HCT116 (cell line): ENCODE measurements around the gene TMEM135. TPM values are rescaled to one million over a fixed set of nuclear protein-coding genes. Genes with fewer than 3 reads are reported as not detected.

Source experiments
- ATAC-seq: fragments of 200-7000 bp; cut with Tn5 transposase; 2 replicates; pipeline ENCODE4 v1.9.1; 2020; ENCODE audit warnings: mild to moderate bottlenecking, moderate library complexity
- BruUV-seq: library from RNA; stranded (reverse); fragments of 400-500 nt; replicated peaks from 2 replicates; lab custom pipeline; 2021; lab: Mats Ljungman, UMichigan
- CTCF ChIA-PET: fragments of 300-600 bp; sonication (Branson Sonifier 250); formaldehyde crosslinking; loops from one replicate; lab custom pipeline; 2021; ENCODE audit warnings: antibody characterized with exemption; lab: Charles Lee
- POLR2A ChIA-PET: fragments of 300-600, 350-600 bp; sonication (Branson Sonifier 250); formaldehyde crosslinking; loops from one replicate; lab custom pipeline; 2021; ENCODE audit warnings: antibody characterized with exemption; lab: Charles Lee
- RAD21 ChIA-PET, 2 experiments: fragments of 300-600 bp; sonication (Branson Sonifier 250); formaldehyde crosslinking; loops; one replicate each; lab custom pipeline; 2023; ENCODE audit warnings: low total read pairs in 2 of 2; ENCODE audit not compliant: uncharacterized antibody in 2 of 2, unreplicated experiment in 2 of 2, low non-redundant PET in 1 of 2; lab: Charles Lee
- DNase-seq: peaks from one replicate; pipeline ENCODE4 v3.0.0-alpha.2; 2010; ENCODE audit warnings: low read depth, low spot score
- H2AFZ ChIP-seq: fragments of 200-600 bp; shearing (Covaris generic), sonication (generic); 2 replicates; pipeline ENCODE4 v1.6.1; 2017; ENCODE audit warnings: low read depth, mixed run types, mixed read lengths, antibody characterized with exemption, low read length; ENCODE audit not compliant: poor library complexity, severe bottlenecking
- H3K27ac ChIP-seq: 2 replicates; pipeline ENCODE4 v1.5.1; 2012; ENCODE audit warnings: low read depth, low read length
- H3K27me3 ChIP-seq: fragments of 200-600 bp; sonication (generic); 2 replicates; pipeline ENCODE4 v1.6.1; 2016; ENCODE audit warnings: mixed run types, low read length, mixed read lengths; ENCODE audit not compliant: insufficient read depth
- H3K36me3 ChIP-seq, 2 experiments: fragments of 200-500 bp in 1 of 2; fragments of 200-600 bp in 1 of 2; sonication (Bioruptor generic) in 1 of 2; sonication (generic) in 1 of 2; 2 replicates each; pipeline versions ENCODE4 v1.5.1 to v1.6.1; 2014 to 2016; ENCODE audit warnings: low read length in 2 of 2, inconsistent platforms in 1 of 2, mixed read lengths in 1 of 2, mixed run types in 1 of 2; ENCODE audit not compliant: insufficient read depth in 2 of 2, control insufficient read depth in 1 of 2
- H3K4me1 ChIP-seq, 2 experiments: fragments of 200-600 bp in 1 of 2; sonication (generic) in 1 of 2; 2 replicates each; pipeline versions ENCODE4 v1.5.1 to v1.6.1; 2012 to 2017; ENCODE audit warnings: low read length in 2 of 2, inconsistent platforms in 1 of 2, mild to moderate bottlenecking in 1 of 2, mixed read lengths in 1 of 2, mixed run types in 1 of 2, moderate library complexity in 1 of 2; ENCODE audit not compliant: insufficient read depth in 2 of 2, control insufficient read depth in 1 of 2
- H3K4me2 ChIP-seq: fragments of 200-600 bp; sonication (generic); 2 replicates; pipeline ENCODE4 v1.6.1; 2017; ENCODE audit warnings: mixed run types, low read length, mixed read lengths
- H3K4me3 ChIP-seq, 2 experiments: fragments of 200-600 bp in 1 of 2; sonication (generic) in 1 of 2; replicated peaks in 1 of 2; 2 replicates each; pipeline ENCODE4 v1.5.1; 2011 to 2016; ENCODE audit warnings: low read length in 2 of 2, control low read depth in 1 of 2, low read depth in 1 of 2, mild to moderate bottlenecking in 1 of 2, mixed read lengths in 1 of 2, mixed run types in 1 of 2
- H3K79me2 ChIP-seq: fragments of 200-600 bp; sonication (generic); 2 replicates; pipeline ENCODE4 v1.6.1; 2017; ENCODE audit warnings: mild to moderate bottlenecking, mixed run types, low read length, moderate library complexity, mixed read lengths; ENCODE audit not compliant: insufficient read depth
- H3K9ac ChIP-seq: fragments of 200-600 bp; sonication (generic); 2 replicates; pipeline ENCODE4 v1.6.1; 2016; ENCODE audit warnings: low read length, mixed read lengths
- H3K9me2 ChIP-seq: fragments of 200-600 bp; sonication (generic), shearing (Covaris generic); 2 replicates; pipeline ENCODE4 v1.6.1; 2017; ENCODE audit warnings: mixed run types, mild to moderate bottlenecking, moderate library complexity; ENCODE audit not compliant: insufficient read depth
- H3K9me3 ChIP-seq, 2 experiments: fragments of 200-500 bp in 1 of 2; fragments of 200-600 bp in 1 of 2; sonication (Bioruptor generic) in 1 of 2; sonication (generic) in 1 of 2; 2 replicates each; pipeline ENCODE4 v1.6.1; 2014 to 2017; ENCODE audit warnings: low read length in 2 of 2, mixed read lengths in 2 of 2, inconsistent platforms in 1 of 2, low read depth in 1 of 2, mild to moderate bottlenecking in 1 of 2, mixed run types in 1 of 2, moderate library complexity in 1 of 2; ENCODE audit not compliant: control insufficient read depth in 1 of 2, insufficient read depth in 1 of 2
- H4K20me1 ChIP-seq: fragments of 200-600 bp; sonication (generic), shearing (Covaris generic); 2 replicates; pipeline ENCODE4 v1.6.1; 2017; ENCODE audit warnings: mixed run types, mild to moderate bottlenecking, moderate library complexity; ENCODE audit not compliant: insufficient read depth
- ATF3 ChIP-seq: IDR thresholded peaks from 2 replicates; pipeline ENCODE4 v1.6.1; 2012
- CBX3 ChIP-seq: IDR thresholded peaks from 2 replicates; pipeline ENCODE4 v1.6.1; 2012; ENCODE audit warnings: low read depth
- EZH2phosphoT487 ChIP-seq: fragments of 200-600 bp; IDR thresholded peaks from 2 replicates; pipeline ENCODE4 v1.6.1; 2018; ENCODE audit warnings: antibody characterized with exemption, borderline replicate concordance
- JUND ChIP-seq: IDR thresholded peaks from 2 replicates; pipeline ENCODE4 v1.6.1; 2012
- MAX ChIP-seq: IDR thresholded peaks from 2 replicates; pipeline ENCODE4 v1.6.1; 2012
- POLR2A ChIP-seq: IDR thresholded peaks from 2 replicates; pipeline ENCODE4 v1.7.0; 2011; ENCODE audit warnings: borderline replicate concordance; ENCODE audit not compliant: insufficient read depth, insufficient read length; ENCODE audit errors: extremely low read depth
- POLR2AphosphoS5 ChIP-seq: IDR thresholded peaks from 2 replicates; pipeline ENCODE4 v1.6.1; 2011; ENCODE audit warnings: mild to moderate bottlenecking, low read depth, low read length, moderate library complexity
- REST ChIP-seq: IDR thresholded peaks from 2 replicates; pipeline ENCODE4 v1.6.1; 2012; ENCODE audit warnings: low read depth
- SIN3A ChIP-seq: IDR thresholded peaks from 2 replicates; pipeline ENCODE4 v1.6.1; 2012; ENCODE audit warnings: low read depth
- TCF7L2 ChIP-seq: IDR thresholded peaks from 2 replicates; pipeline ENCODE4 v1.7.0; 2011; ENCODE audit warnings: borderline replicate concordance, inconsistent platforms; ENCODE audit not compliant: insufficient read depth, insufficient read length; ENCODE audit errors: extremely low read depth
- YY1 ChIP-seq: IDR thresholded peaks from 2 replicates; pipeline ENCODE4 v1.6.1; 2011; ENCODE audit warnings: low read length, low read depth, moderate library complexity, mild to moderate bottlenecking; ENCODE audit not compliant: insufficient replicate concordance; ENCODE audit errors: extremely low read depth
- ZFX ChIP-seq: fragments of 450-650 bp; IDR thresholded peaks from 2 replicates; pipeline ENCODE4 v1.6.1; 2017
- ZNF274 ChIP-seq: fragments of 200-500 bp; sonication (Bioruptor generic); IDR thresholded peaks from 2 replicates; pipeline ENCODE4 v1.6.1; 2014; ENCODE audit warnings: mild to moderate bottlenecking, low read depth, low read length, inconsistent platforms
- intact Hi-C: fragments of 100-400 bp; cut with micrococcal nuclease; formaldehyde crosslinking; loops from 2 replicates; pipeline ENCODE4 v1.10.0; 2022
- total RNA-seq: library from RNA; stranded (reverse); gene quantifications from one replicate; pipeline ENCODE4 v1.2.1, GENCODE V29; 2021; ENCODE audit not compliant: unreplicated experiment

TMEM135 gene
- total RNA-seq, 1 experiment from 2014 or later: 50.6 TPM

- TF ChIP-seq CBX3: no peak
- no peak for TF ChIP-seq POLR2A
- TF ChIP-seq EZH2phosphoT487: no peak
- no peak for TF ChIP-seq ZFX
- no peak for TF ChIP-seq SIN3A
- TF ChIP-seq POLR2AphosphoS5: no peak
- TF ChIP-seq YY1: no peak
- TF ChIP-seq ZNF274: no peak
Measured at GRCh38 chr11:87223816-87224215, 186.1 kb downstream of the TMEM135 start (continued).

- no peak overlapping the region for H3K4me3 ChIP-seq
- ChIA-PET POLR2A (no interaction called here), RAD21 (no interaction called here), CTCF (no interaction called here)
- no peak overlapping the region for H3K4me2 ChIP-seq
- no peak overlapping the region for H2AFZ ChIP-seq
- no peaks in the 10 kb centered on the region for H3K27me3 ChIP-seq
- H3K9ac ChIP-seq: no peak overlapping the region
- intact Hi-C loops: no loop called here
- no peaks in the 10 kb centered on the region for H3K4me1 ChIP-seq
- H3K9me2 ChIP-seq: no peaks in the 10 kb centered on the region
- H4K20me1 ChIP-seq: no peaks in the 10 kb centered on the region
- H3K9me3 ChIP-seq: no peaks in the 10 kb centered on the region
- DNase-seq (no peak), ATAC-seq (no peak)
- H3K27ac ChIP-seq: no peak overlapping the region
- TF ChIP-seq ZNF274 (no peak), CBX3 (no peak)
- H3K36me3 ChIP-seq: no peaks in the 10 kb centered on the region
- no TSS peak for BruUV-seq
- no peaks in the 10 kb centered on the region for H3K79me2 ChIP-seq
Measured at GRCh38 chr11:87224486-87224885, 186.8 kb downstream of the TMEM135 start.

- H3K79me2 ChIP-seq: no peaks in the 10 kb centered on the region
- H3K4me2 ChIP-seq: no peak overlapping the region
- H3K27ac ChIP-seq: no peak overlapping the region
- no peak overlapping the region for H3K9ac ChIP-seq
- no peaks in the 10 kb centered on the region; a peak in 1 of 4 replicates for H3K9me3 ChIP-seq
- POLR2A ChIA-PET: no interaction called here
- H3K36me3 ChIP-seq: no peaks in the 10 kb centered on the region
- intact Hi-C loops: no loop called here
- no peak overlapping the region for H2AFZ ChIP-seq
- no peak overlapping the region for H3K4me3 ChIP-seq
- BruUV-seq: no TSS peak
- ATAC-seq (no peak), DNase-seq (no peak)
- CTCF ChIA-PET: no interaction called here
- H3K27me3 ChIP-seq: no peaks in the 10 kb centered on the region
- RAD21 ChIA-PET: no interaction called here
- no peaks in the 10 kb centered on the region for H3K4me1 ChIP-seq
- H4K20me1 ChIP-seq: no peaks in the 10 kb centered on the region
- no peaks in the 10 kb centered on the region for H3K9me2 ChIP-seq
- no peak for TF ChIP-seq REST
- no peak for TF ChIP-seq SIN3A
- no peak for TF ChIP-seq CBX3
- TF ChIP-seq TCF7L2: no peak
- no peak for TF ChIP-seq POLR2A
- no peak for TF ChIP-seq MAX
- TF ChIP-seq JUND: no peak
- no peak for TF ChIP-seq ATF3
- no peak for TF ChIP-seq POLR2AphosphoS5
Measured at GRCh38 chr11:87228820-87229219, 191.1 kb downstream of the TMEM135 start.
